Gastrocnemius medialis (tissue), 4 donors: Measurements from ENCODE around the gene SMYD3.

Source experiments
- POLR2A ChIP-seq, 2 donors: fragments of 450-650 bp; IDR thresholded peaks; one replicate each; pipeline ENCODE4 v1.6.1; 2017; ENCODE audit warnings: antibody characterized with exemption in 2 of 2, mild to moderate bottlenecking in 2 of 2, moderate library complexity in 2 of 2
- TF ChIP-seq, protein P1 (sequence below), 5 experiments: fragments of 450-650 bp in 3 of 5; fragments of 200-600 bp in 2 of 5; sonication (generic) in 2 of 5; IDR thresholded peaks in 4 of 5; conservative IDR thresholded peaks in 1 of 5; 1 replicate in 4 of 5; 2 replicates in 1 of 5; pipeline ENCODE4 v1.5.1; 2016 to 2019; ENCODE audit warnings: antibody characterized with exemption in 5 of 5, mild to moderate bottlenecking in 3 of 5, moderate library complexity in 3 of 5

DNA sequence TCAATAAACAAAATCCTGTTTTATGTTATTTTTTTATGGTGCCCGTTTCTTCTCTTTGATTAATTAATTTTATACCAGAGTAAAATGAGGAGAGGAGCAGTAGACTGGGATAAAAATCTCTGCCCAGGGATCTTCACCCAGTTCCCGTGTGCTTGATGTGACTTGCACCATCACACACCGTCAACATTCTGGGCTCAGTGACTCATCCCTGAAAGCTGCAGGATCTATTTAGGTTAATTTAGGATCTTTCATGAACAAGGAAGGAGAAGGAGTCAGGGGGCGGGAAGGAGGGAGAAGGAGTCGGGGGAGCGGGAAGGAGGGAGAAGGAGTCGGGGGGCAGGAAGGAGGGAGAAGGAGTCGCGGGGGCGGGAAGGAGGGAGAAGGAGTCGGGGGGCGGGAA, 182.4 kb downstream of the SMYD3 start:
- TF ChIP-seq, protein P1, sequence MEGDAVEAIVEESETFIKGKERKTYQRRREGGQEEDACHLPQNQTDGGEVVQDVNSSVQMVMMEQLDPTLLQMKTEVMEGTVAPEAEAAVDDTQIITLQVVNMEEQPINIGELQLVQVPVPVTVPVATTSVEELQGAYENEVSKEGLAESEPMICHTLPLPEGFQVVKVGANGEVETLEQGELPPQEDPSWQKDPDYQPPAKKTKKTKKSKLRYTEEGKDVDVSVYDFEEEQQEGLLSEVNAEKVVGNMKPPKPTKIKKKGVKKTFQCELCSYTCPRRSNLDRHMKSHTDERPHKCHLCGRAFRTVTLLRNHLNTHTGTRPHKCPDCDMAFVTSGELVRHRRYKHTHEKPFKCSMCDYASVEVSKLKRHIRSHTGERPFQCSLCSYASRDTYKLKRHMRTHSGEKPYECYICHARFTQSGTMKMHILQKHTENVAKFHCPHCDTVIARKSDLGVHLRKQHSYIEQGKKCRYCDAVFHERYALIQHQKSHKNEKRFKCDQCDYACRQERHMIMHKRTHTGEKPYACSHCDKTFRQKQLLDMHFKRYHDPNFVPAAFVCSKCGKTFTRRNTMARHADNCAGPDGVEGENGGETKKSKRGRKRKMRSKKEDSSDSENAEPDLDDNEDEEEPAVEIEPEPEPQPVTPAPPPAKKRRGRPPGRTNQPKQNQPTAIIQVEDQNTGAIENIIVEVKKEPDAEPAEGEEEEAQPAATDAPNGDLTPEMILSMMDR (IDR thresholded peaks at IDR 0.05 in 4 of 5, conservative IDR thresholded peaks at IDR 0.05 in 1 of 5): no peak
- no peak for TF ChIP-seq POLR2A (IDR thresholded peaks at IDR 0.05)
